Fibroblast of upper back skin (primary cell): Measurements from ENCODE around the gene ABRAXAS1.
A peak's percentile ranks its signal among the peaks of the same experiment; 100 is the strongest.
"Not testable (repeated sequence)": the region's sequence is repeated elsewhere in the genome, so short reads cannot be mapped to it uniquely, and the experiment has no call there.

Experiments
- DNase-seq: peaks from one replicate; pipeline ENCODE4 v3.0.0-alpha.2; 2013

Gene ABRAXAS1

DNA sequence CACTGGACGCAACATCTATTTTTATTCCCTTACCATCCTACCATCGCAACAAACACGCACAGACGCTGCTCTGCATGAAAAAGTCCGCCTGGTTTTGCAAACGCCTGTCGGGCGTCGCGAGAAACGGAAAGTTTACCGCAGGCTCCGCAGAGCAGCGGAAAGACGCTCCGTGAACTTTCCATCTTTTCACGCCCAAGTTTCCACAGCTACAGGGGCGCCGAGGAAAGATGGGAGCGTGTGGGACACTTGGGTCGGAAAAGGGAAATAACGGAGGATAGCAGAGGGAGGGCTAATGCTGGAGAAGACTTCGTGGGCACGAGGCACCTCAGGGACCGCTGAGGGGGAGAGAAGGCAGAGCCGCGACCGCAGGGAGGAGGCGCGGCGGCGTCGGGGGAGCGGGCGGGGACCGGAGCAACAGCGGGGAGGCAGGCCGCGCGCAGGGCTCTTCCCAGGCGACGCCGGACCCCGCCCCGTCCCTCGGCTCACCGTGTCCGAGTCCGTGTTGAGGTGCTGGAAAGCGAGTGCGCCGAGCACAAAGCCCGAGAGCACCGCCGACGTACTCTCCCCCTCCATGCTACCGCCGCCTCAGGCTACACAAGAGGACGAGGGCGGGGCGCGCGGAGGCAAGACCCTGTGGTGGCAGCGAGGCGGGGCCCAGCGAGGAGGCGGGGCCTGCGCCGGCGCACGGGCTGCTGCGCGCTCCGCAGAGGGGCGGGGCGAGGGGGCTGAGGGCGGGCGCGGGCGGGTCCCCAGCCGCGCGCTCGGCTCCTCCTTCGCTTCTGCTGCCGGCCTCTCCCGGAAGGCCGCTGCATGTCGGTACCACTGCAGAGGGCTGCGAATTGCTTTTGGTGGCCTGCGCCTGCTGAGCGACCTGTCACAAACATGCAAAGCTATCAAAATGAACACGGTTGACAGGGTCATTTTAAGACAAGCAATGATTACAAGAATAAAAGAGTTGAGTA is at the start of gene ABRAXAS1:
TSS of gene ABRAXAS1 (minus strand) at position 601 of the 962 bp plus-strand sequence. CDS start at position 573, 28 bp downstream.
- DNase-seq, result peak; percentile 92

DNA sequence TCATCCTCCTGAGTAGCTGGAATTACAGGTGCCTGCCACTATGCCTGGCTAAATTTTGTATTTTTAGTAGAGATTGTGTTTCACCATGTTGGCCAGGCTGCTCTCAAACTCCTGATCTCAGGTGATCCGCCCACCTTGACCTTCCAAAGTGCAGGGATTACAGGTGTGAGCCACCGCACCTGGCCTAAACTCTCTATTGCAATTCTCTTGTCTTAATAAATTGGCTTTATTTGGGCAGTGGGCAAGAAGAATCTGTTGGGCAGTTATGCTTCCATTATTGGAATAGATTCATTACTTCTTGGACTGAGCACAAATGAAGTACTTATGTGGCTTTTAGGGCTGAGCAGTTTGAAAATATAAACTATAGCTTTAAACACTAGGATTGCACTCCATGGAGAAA is 42.8 kb upstream of the ABRAXAS1 start:
- DNase-seq, result no peak

DNA sequence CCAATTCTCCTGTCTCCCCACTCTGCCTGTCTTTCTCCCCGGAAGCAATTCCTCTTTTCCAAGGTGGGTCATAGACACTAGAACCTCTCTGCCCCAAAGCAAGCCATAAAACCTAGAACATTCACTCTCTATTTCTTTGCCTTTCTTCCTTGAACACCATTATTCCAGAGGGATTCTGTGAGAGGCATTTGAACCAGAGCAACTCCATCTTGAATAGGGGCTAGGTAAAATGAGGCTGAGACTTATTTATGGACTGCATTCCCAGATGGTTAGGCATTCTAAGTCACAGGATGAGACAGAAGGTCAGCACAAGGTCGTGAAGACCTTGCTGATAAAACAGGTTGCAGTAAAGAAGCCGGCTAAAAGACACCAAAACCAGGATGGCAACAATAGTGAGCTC is 37.3 kb upstream of the ABRAXAS1 start:
- no peak for DNase-seq

DNA sequence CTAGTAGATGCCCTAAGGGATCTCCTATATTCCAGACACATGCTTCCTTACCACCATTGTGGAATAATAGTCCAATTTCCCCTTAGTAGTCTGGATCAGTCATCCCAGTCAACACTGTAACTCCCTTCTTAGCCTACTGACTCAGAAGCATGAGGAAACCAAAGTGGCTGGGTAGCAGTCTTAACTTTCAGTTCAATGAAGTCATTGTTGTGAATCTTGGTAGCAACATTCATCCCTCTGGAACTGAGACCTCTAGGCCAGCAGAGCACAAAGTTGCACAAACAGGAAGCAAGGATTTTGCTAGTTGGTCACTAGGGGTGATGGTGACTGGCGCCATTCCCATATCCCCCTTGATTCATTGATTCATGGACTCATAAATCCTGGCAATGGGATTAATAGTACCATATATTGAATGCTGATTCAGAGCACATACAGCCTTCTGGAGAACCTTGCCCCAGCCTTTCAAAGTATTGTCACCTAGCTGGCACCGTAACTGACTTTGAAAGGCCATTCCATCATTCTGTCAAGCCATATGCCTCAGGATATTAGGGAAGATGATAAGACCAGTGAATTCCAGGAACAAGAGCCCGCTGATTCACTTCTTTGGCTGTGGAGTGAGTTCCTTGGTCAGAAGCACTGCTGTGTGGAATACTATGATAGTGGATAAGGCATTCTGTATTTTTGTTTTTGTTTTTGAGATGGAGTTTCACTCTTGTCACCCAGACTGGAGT is 31.3 kb upstream of the ABRAXAS1 start:
- DNase-seq, result peak; percentile 69

DNA sequence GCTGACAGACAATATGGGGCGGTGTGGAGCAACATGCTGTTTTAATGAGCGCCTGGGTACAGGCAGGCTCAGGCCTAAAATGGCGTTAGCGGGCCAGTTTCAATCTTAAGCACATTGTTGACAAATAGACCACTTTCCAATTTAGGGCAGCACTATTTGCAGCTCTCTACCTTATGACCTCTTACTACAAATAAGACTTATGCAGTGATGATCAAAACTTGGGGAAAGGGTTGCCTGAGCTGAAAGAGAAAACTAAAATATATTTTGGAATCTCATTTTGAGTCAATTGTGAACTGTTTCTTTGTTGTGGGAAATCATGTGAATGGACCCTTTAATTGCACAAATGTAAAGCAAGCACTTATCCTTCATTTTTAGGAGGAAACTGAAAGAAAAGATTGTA is 25.5 kb upstream of the ABRAXAS1 start:
- DNase-seq, result no peak

DNA sequence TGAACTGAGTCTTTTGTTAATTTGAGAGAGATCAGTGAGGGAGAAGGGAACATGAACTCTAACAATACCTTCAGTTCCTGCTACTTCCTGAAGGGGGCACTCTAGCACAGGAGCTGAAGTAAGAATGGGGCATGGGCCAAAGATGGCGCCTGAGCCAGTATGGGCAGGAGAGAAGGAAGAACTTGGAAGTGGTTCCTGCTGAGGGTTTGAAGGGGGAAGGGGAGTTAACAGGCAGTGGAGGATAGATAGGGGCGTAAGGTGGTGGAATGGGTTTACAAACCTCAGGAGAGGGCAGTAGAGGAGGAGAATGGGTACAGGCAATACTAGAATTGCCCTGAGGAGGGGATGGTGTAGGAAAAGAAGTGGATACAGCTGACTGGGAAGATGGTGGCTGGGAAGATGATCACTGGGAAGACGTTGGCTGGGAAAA is 24.3 kb upstream of the ABRAXAS1 start:
- peak; percentile 53 for DNase-seq

DNA sequence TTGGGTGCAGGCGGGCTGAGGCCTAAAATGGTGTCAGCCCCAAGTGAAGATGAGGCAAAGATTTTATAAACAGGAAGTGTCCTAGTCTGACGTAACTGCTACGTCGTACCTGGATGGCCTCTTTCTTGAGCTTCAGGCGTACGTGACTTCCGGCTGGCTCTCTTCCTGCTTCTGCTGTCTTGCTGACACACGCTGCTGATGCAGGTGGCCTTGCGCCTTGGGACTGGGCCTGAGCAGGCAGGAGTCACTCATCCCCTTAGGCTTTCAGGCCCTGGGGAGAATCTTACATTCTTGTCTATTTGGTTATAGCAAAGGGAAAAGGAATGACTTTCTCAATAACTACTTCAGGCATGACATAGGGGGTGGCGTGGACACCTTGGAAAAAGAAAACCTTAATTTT is 20.1 kb upstream of the ABRAXAS1 start:
- DNase-seq, result no peak

DNA sequence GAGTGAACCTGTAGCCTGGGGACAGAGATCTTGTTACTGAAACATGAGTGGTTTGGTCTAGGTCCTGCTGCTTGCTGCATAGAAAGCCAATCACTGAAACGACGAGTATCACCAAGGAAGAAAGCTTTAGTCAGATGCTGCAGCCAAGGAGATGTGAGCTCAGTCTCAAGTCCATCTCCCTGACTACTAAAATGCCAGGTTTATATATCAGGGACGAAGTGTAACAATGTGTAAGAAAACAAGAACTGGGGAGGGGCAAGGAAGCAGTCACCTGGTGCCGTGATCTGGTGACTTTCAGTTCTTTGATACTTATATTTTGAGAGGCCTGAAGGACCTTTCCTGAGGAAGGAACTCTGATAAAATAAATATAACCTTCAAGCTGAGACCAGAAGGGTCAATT is 19.6 kb upstream of the ABRAXAS1 start:
- DNase-seq, result no peak

DNA sequence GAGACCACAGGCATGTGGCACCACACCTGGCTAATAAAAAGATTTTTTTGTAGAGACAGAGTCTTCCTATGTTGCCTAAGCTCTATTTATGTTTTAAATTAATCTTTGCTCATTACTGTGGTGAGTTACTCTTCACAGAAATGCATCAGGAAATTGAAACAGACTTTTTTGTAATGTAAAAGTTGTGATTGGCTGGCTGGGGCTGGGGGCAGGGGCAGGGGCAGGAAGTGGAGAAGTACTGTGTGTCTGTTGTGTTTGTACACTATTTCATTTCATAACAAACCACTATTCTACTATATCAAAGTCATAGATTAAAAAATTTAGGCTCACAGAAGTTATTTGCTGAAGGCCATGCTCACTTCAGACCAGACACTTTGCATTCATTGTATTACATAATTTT is 19.1 kb upstream of the ABRAXAS1 start:
- DNase-seq, result no peak

DNA sequence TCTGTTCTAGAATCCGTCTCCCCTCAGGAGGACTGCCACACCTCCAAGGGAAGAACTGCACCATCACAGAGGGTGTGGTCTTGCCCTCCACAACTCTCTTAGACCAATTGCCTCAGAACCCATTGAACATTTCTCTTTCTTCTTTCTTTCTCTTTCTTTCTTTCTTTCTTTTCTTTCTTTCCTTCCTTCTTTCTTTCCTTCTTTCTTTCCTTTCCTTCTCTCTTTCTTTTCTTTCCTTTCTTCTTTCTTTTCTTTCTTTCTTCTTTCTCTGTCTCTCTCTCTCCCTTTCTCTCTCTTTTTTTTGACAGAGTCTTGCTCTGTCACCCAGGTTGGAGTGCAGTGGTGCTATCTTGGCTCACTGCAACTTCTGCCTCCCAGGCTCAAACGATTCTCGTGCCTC is 16.8 kb upstream of the ABRAXAS1 start:
- not testable (repeated sequence) for DNase-seq

DNA sequence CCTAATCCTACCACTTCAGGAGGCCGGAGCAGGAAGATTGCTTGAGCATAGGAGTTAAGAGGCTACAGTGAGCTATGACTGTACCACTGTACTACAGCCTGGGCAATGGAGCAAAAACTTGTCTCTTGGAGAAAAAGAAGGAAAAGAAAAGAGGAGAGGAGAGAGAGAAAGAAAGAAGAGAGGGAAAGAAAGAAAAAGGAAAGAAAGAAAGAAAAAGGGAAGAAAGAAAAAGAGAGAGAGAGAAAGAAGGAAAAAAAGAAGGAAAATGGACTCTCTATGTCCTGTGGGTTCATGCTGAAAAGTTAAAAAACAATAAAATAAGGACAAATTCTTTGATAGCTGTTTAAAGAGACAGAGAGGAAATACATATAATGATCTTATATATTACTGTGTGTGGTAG is 13.3 kb upstream of the ABRAXAS1 start:
- no peak for DNase-seq

DNA sequence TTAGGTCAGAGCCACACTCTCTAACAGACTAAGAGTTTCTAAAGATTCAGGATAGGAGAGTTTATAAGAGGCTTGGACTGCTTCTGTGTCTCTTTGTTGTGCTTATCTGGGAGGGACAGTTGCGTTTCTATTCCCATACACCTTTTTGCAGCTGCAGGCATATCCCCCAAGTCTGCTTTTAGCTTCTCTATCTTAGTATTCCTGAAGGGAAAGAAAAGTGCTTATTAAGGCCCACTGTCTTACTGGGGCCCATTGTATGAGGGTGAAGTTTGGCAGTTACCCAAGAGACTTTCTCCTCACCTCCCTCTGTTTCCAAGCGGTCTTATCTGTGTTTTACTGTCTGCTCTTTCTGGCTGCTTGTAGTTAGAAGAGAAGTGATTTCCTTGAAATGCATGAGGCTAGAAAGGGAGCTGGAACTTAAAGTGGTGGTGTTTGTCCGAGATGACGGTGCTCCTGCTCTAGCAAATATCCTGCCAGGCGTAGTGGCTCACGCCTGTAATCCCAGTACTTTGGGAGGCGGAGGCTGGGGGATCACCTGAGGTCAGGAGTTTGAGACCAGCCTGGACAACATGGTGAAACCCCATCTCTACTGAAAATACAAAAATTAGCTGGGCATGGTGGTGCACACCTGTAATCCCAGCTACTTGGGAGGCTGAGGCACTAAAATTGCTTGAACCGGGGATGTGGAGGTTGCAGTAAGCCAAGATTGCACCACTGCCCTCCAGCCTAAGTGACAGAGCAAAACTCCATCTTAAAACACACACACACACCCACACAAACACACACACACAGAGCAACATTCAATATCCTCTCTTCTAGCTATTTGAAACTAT is 11.4 kb upstream of the ABRAXAS1 start:
- not testable (repeated sequence) for DNase-seq

DNA sequence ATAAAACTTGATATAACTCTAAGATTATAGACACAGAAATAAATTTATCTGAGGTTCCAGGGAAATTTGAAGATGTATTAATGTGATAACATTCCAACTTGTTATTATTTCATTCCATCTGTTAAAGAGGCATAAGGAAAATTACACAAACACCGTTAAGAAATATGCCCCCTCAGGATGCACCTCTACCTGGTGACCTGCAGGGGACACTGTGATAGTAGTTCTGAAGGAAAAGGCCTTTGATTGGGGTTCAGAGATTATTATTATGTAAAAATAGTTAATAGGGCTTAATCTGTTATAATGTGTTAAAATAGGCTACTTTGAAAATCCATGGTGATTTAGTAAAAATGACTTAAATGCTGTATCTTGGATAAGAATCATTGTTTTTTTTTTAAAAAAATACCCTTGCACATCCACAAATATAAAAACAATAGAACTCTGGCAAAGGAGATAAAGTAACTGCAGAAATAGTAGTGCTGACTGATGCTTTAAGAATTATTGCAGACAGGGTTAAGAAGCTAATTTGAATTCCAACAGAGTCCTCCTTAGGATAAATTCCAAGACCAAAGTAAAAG is 6.1 kb upstream of the ABRAXAS1 start:
- peak; percentile 27 for DNase-seq

DNA sequence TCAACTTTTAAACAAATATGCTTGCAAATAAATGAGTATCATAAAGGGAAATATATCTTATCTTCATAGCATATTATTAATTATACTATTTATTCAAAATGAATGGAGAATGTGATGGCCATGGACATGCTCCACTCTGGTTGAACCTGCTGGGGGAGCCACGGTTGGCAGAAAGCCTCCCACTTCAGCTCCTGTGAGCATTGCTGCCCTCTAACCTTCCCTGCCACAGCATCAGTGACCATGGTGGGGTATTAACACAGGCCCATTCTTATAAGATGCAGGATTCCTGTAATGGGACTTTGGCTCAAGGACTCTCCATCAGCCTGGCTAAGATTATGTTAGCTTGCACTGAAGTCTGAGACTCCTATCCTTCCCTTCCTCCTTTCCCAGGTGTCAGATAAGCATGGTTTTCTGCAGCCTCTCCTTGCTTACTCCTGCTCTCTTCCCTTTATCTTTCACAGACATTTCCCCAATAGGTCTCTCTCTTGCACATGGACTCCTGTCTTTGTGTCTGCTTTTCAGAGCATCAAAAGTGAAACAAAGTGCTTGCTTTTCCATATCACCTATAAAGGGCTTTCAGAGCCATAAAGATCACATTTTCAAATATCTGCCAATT is 4.9 kb upstream of the ABRAXAS1 start:
- DNase-seq, result no peak

DNA sequence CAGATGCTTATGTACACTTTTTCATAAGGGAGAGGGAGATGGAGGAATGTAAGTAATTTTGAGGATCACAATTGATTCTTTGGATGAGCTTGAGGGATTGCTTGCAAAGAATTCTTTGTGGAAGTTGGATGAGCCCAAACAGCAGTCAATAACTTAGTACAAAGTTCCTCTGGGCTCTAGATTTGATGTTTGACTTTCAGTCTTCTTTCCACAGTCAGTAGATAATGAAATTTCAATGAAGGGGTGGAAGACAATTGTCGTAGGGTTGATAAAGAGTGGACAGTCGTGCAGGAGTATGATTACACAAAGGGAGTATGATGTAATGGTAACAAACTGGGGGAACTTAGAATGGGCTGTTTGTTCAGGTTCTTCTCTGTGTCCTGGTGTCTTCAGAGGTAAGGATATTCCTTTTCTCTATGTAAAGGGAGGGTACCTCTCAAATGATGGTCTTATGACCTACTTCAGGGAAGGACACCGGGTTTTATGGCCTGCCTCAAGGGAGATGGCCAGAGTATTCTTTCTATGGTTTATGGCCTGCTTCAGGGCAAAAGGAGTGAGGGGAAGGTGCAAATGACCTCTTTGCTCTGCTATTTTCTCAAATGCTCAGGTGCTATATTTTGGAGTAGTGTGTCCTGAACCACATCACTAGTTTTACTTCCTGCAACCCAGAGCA is 1.7 kb upstream of the ABRAXAS1 start:
- DNase-seq, result no peak

DNA sequence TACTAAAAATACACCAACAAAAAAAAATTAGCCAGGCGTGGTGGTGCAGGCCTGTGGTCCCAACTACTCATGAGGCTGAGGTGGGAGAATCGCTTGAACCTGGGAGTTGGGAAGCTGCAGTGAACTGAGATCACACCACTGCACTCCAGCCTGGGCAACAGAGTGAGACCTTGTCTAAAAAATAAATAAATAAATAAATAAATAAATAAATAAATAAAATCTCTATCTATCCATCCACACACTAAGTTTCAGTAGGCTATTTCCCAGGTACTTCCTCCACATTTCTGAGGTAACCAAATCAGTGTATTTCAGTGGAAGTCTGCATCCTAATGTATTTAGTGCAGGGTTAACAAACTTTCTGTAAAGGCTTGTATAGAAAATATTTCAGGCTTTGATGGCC is 10.9 kb downstream of the ABRAXAS1 start:
- DNase-seq, result no peak

DNA sequence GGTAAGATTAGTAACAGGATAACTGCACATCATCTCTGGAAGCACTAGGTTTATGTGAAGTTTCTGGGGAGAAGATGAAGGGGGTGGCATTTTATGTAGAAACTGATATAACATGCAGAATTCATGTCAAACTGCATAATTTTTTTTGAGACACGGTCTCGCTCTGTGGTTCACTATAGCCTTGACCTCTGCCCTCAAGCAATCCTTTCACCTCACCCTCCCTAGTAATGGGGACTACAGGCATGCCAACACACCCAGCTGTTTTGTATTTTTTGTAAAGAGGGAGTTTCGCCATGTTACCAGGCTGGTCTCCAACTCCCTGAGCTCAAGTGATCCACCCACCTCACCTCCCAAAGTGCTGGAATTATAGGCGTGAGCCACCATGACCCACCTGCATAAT is 11.5 kb downstream of the ABRAXAS1 start:
- no peak for DNase-seq

DNA sequence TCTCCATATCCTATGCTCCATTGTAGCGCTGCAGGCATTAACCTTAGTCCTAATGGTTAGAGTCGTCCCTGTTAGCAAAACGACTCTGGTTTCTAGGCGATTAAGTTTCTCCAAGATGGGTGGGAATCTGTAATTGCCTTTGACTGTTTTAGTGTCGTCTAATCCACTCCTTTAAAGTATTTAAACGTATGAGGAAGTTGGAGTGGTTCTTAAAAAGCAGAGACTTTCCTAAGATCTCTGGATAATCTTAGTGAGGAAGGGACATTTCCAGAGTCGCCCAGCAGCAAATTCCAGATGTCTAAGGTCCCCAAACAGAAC is 28.8 kb downstream of the ABRAXAS1 start:
- DNase-seq, result no peak

DNA sequence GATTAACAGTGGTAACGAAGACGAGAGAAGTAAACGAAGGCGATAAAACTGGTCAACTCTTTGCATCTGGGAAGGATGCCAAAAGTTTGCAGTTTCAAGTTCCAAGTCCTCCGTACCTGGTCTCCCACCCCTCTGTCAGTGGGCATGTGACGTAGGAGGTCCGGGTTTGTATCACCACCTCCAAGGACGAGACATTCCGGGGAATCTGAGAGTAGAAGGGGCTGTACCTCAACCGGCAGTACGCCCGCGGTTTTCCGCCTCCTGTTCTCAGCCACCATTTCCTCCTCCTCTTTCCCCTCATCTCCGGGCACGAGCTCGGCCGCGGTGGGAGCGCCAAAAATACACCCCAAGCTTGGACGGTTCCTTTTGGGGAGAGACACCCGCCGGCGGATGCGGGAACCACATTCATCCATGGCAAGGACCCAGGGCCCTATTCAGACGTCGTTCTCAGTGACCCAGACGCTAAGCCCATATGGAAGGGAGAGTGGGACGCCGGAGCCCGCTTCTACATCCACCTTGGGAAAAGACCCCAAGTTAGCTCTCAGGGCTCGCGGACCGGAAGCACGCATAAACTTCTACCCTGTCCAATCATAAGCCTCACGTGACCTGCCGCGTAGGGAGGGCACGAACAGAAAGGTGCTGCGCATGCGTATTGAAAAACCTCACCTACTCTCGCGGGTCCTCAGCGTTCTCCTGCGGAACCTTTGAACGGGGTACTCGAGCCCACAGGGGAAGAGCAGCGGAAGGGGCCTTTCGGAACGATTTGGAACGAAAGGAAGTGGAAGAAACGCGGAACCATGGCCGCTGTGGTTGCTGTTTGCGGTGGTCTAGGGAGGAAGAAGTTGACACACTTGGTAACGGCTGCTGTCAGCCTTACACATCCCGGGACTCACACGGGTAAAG is 29.4 kb downstream of the ABRAXAS1 start, which contains the start of the genes HELQ and MRPS18C:
TSS of gene HELQ (minus strand) at position 543 of the 903 bp plus-strand sequence. CDS start at position 413, 130 bp downstream.
TSS of gene MRPS18C (plus strand) at position 778 of the 903 bp plus-strand sequence. CDS start at position 798, 20 bp downstream.
- DNase-seq, result peak; percentile 99

DNA sequence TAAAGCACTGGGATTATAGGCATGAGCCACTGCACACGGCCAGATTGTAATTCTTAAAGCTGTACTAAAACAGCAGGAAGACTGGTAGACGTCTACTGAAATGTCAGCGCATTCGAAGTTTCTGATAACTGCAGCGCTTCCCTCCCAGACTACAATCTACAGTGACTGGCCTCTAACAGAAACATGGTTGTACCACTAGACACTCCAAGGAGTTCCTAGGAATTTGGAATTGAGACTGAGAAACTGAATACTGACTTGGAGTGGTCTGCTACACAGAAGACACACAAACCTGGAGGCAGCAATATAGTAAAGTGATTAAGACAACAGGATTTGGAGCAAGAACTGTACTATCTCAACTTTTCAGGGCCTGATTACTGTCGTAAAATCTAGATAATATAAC is 30.2 kb downstream of the ABRAXAS1 start:
- peak; percentile 1 for DNase-seq
